HepG2 (cell line): ENCODE measurements around the gene ZNF628. TPM values are rescaled to one million over a fixed set of nuclear protein-coding genes. Genes with fewer than 3 reads are reported as not detected.

Experiments used
- ATAC-seq: fragments of 200-7000 bp; cut with Tn5 transposase; 3 replicates; pipeline ENCODE4 v1.9.1; 2020; ENCODE audit warnings: mild to moderate bottlenecking, moderate library complexity
- BruUV-seq: library from RNA; stranded (reverse); fragments of 400-500 nt; replicated peaks from 2 replicates; lab custom pipeline; 2021; lab: Mats Ljungman, UMichigan
- CTCF ChIA-PET: fragments of 300-600 bp; formaldehyde crosslinking; extraction: SDS; loops from one replicate; lab custom pipeline; 2021; ENCODE audit warnings: low total read pairs, inconsistent platforms, low intra/inter-chr PET ratio; lab: Yijun Ruan, JAX
- POLR2A ChIA-PET: fragments of 350-600 bp; sonication (Branson Sonifier 250); formaldehyde crosslinking; loops from one replicate; lab custom pipeline; 2020; ENCODE audit warnings: antibody characterized with exemption, inconsistent platforms; lab: Yijun Ruan, JAX
- DNase-seq: peaks from one replicate; pipeline ENCODE4 v3.0.0-alpha.2; 2015; ENCODE audit warnings: low spot score
- FAIRE-seq: peaks from 3 replicates; lab custom pipeline; 2011; peaks lifted over from hg19 to GRCh38; lab: Jason Lieb, UNC
- H2AFZ ChIP-seq: one replicate; pipeline ENCODE4 v1.6.1; 2011; ENCODE audit warnings: low read length, inconsistent platforms
- H3K27ac ChIP-seq: fragments of 300-600 bp; 3 replicates; pipeline ENCODE4 v1.8.0; 2011; ENCODE audit warnings: mixed run types, mild to moderate bottlenecking, mixed read lengths, low read length, inconsistent platforms; ENCODE audit not compliant: insufficient read depth; ENCODE audit errors: extremely low read length
- H3K27me3 ChIP-seq, 2 experiments: fragments of 200-600 bp in 1 of 2; 2 replicates in 1 of 2; 3 replicates in 1 of 2; pipeline versions ENCODE4 v1.6.0 to v1.8.0; 2011; ENCODE audit warnings: low read length in 2 of 2, mild to moderate bottlenecking in 2 of 2, moderate library complexity in 2 of 2, inconsistent platforms in 1 of 2; ENCODE audit not compliant: insufficient read depth in 2 of 2, control insufficient read depth in 1 of 2
- H3K36me3 ChIP-seq, 2 experiments: fragments of 200-600 bp in 1 of 2; replicated peaks in 1 of 2; 2 replicates in 1 of 2; 3 replicates in 1 of 2; pipeline versions ENCODE4 v1.5.1 to v1.8.0; 2011; ENCODE audit warnings: low read length in 2 of 2, inconsistent platforms in 1 of 2; ENCODE audit not compliant: insufficient read depth in 2 of 2, control insufficient read depth in 1 of 2
- H3K4me1 ChIP-seq: 2 replicates; pipeline ENCODE4 v1.5.1; 2012; ENCODE audit warnings: low read length, inconsistent platforms; ENCODE audit not compliant: insufficient read depth
- H3K4me2 ChIP-seq: 2 replicates; pipeline ENCODE4 v1.6.0; 2011; ENCODE audit warnings: low read depth, low read length, inconsistent platforms
- H3K4me3 ChIP-seq, 3 experiments: fragments of 200-600 bp in 1 of 3; sonication (generic), shearing (Covaris generic) in 1 of 3; replicated peaks in 1 of 3; 2 replicates each; pipeline ENCODE4 v1.5.1; 2011 to 2016; ENCODE audit warnings: low read length in 3 of 3, inconsistent platforms in 2 of 3, low read depth in 2 of 3, mild to moderate bottlenecking in 2 of 3, control low read depth in 1 of 3, mixed read lengths in 1 of 3; ENCODE audit not compliant: insufficient read depth in 1 of 3
- H3K79me2 ChIP-seq: one replicate; pipeline ENCODE4 v1.6.1; 2011; ENCODE audit warnings: low read length, inconsistent platforms; ENCODE audit not compliant: insufficient read depth
- H3K9ac ChIP-seq: 2 replicates; pipeline ENCODE4 v1.6.0; 2011; ENCODE audit warnings: mild to moderate bottlenecking, low read depth, low read length, inconsistent platforms; ENCODE audit not compliant: insufficient read depth
- H3K9me3 ChIP-seq: 2 replicates; pipeline ENCODE4 v1.5.1; 2012; ENCODE audit warnings: mild to moderate bottlenecking, low read length
- H4K20me1 ChIP-seq: 2 replicates; pipeline ENCODE4 v1.6.0; 2011; ENCODE audit warnings: inconsistent platforms, mild to moderate bottlenecking, low read length, moderate library complexity; ENCODE audit not compliant: insufficient read depth
- ARNTL ChIP-seq: sonication (generic); formaldehyde crosslinking; IDR thresholded peaks from 2 replicates; pipeline ENCODE4 v1.4.0; 2020; ENCODE audit warnings: mild to moderate bottlenecking, missing genetic modification reagents
- ATAD3A ChIP-seq: sonication (generic); formaldehyde crosslinking; IDR thresholded peaks from 2 replicates; pipeline ENCODE4 v1.4.0; 2020; ENCODE audit warnings: missing genetic modification reagents
- ERF ChIP-seq: IDR thresholded peaks from 2 replicates; pipeline ENCODE4 v1.6.1; 2018; ENCODE audit warnings: missing biosample characterization, missing genetic modification reagents
- FOXK2 ChIP-seq: fragments of 450-650 bp; IDR thresholded peaks from 2 replicates; pipeline ENCODE4 v1.6.1; 2016
- GATAD1 ChIP-seq: IDR thresholded peaks from 2 replicates; pipeline ENCODE4 v1.6.1; 2016; ENCODE audit warnings: missing genetic modification reagents, missing compliant biosample characterization
- MED13 ChIP-seq: sonication (generic); formaldehyde crosslinking; IDR thresholded peaks from 2 replicates; pipeline ENCODE4 v1.5.0; 2020; ENCODE audit warnings: missing genetic modification reagents
- NFRKB ChIP-seq: fragments of 450-650 bp; IDR thresholded peaks from 2 replicates; pipeline ENCODE4 v1.6.1; 2017
- THYN1 ChIP-seq: sonication (generic); formaldehyde crosslinking; IDR thresholded peaks from 2 replicates; pipeline ENCODE4 v1.8.1; 2023; ENCODE audit warnings: low read depth, mild to moderate bottlenecking, moderate library complexity, missing genetic modification reagents, borderline replicate concordance
- ZKSCAN1 ChIP-seq: fragments of 150-350 bp; IDR thresholded peaks from 2 replicates; pipeline ENCODE4 v1.6.1; 2014; ENCODE audit warnings: low read length
- ZKSCAN8 ChIP-seq: IDR thresholded peaks from 2 replicates; pipeline ENCODE4 v1.6.1; 2016; ENCODE audit warnings: borderline replicate concordance, missing genetic modification reagents, missing compliant biosample characterization
- ZNF160 ChIP-seq: sonication (generic); formaldehyde crosslinking; IDR thresholded peaks from 2 replicates; pipeline ENCODE4 v1.8.0; 2022; ENCODE audit warnings: mild to moderate bottlenecking, inconsistent platforms, missing genetic modification reagents
- ZNF235 ChIP-seq: sonication (generic); formaldehyde crosslinking; IDR thresholded peaks from 2 replicates; pipeline ENCODE4 v1.8.1; 2023; ENCODE audit warnings: mild to moderate bottlenecking, missing genetic modification reagents, borderline replicate concordance
- ZNF383 ChIP-seq: sonication (generic); formaldehyde crosslinking; IDR thresholded peaks from 2 replicates; pipeline ENCODE4 v1.4.0; 2020; ENCODE audit warnings: missing genetic modification reagents, mild to moderate bottlenecking, borderline replicate concordance
- ZNF574 ChIP-seq: sonication (generic); formaldehyde crosslinking; IDR thresholded peaks from 2 replicates; pipeline ENCODE4 v1.4.0; 2020; ENCODE audit warnings: missing genetic modification reagents
- WGBS: methylation state at CpG from one replicate; pipeline ENCODE4 v1.1.6; 2017; ENCODE audit warnings: low lambda C conversion rate; 5-methylcytosine and 5-hydroxymethylcytosine counted together
- in situ Hi-C: cut with HindIII; loops from 2 replicates; pipeline ENCODE4 v1.10.0; 2017; ENCODE audit warnings: low pct_unique_long_range_greater_than_20kb; ENCODE audit not compliant: extremely low pct_ligation_motif_present
- intact Hi-C: fragments of 100-400 bp; cut with micrococcal nuclease; formaldehyde crosslinking; loops from one replicate; pipeline ENCODE4 v1.10.0; 2022; ENCODE audit not compliant: unreplicated experiment
- polyA plus RNA-seq, 8 experiments: library from polyadenylated mRNA; depleted of rRNA in 3 of 8; stranded (reverse) in 7 of 8; unstranded in 1 of 8; fragments of >200 nt; fragmentation: Illumina TruSeq in 4 of 8; extraction: Trizol in 4 of 8; gene quantifications; 2 replicates each; pipeline versions ENCODE4 v1.2.1 to v1.2.3, GENCODE V29; 2011 to 2016; ENCODE audit warnings: low read depth in 4 of 8, missing spikeins in 1 of 8, mixed read lengths in 1 of 8; ENCODE audit not compliant: insufficient read depth in 1 of 8
- total RNA-seq, 5 experiments: library from RNA; depleted of rRNA; stranded (reverse); fragments of >200 nt; fragmentation: Illumina TruSeq; extraction: Trizol; gene quantifications; 2 replicates each; pipeline ENCODE4 v1.2.3, GENCODE V29; 2016; ENCODE audit warnings: low read depth in 1 of 5
- TF ChIP-seq, protein P1 (sequence below): sonication (generic); formaldehyde crosslinking; IDR thresholded peaks from 2 replicates; pipeline ENCODE4 v1.9.0; 2022; ENCODE audit warnings: missing genetic modification reagents, mild to moderate bottlenecking, borderline replicate concordance

ZNF628 gene
- total and polyA plus RNA-seq, 2 of the 13 experiments (the other 11 are each of a cell fraction or from before 2014, with no cell fraction given) = 0.54 to 1.2 TPM

GRCh38 chr19:55463583-55464031 is 12.8 kb upstream of the ZNF628 start:
- BruUV-seq = no TSS peak
- H3K4me3 ChIP-seq = no peak overlapping the region; a peak in 1 of 6 replicates
- peaks cover 17% of the 10 kb centered on the region for H3K79me2 ChIP-seq
- TF ChIP-seq ERF (CRISPR knock-in tag) (no peak), ZNF235 (no peak), FOXK2 (no peak), ATAD3A (CRISPR knock-in tag) (no peak), ZNF383 (CRISPR knock-in tag) (no peak)
- TF ChIP-seq, protein P1, sequence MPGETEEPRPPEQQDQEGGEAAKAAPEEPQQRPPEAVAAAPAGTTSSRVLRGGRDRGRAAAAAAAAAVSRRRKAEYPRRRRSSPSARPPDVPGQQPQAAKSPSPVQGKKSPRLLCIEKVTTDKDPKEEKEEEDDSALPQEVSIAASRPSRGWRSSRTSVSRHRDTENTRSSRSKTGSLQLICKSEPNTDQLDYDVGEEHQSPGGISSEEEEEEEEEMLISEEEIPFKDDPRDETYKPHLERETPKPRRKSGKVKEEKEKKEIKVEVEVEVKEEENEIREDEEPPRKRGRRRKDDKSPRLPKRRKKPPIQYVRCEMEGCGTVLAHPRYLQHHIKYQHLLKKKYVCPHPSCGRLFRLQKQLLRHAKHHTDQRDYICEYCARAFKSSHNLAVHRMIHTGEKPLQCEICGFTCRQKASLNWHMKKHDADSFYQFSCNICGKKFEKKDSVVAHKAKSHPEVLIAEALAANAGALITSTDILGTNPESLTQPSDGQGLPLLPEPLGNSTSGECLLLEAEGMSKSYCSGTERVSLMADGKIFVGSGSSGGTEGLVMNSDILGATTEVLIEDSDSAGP (CRISPR knock-in tag) = no peak
- TF ChIP-seq, all 625 proteins: peak for 0
- Histone ChIP-seq H4K20me1 (no peaks in the 10 kb centered on the region), H3K27ac (no peak overlapping the region), H2AFZ (no peak overlapping the region), H3K9me3 (no peaks in the 10 kb centered on the region), H3K9ac (no peak overlapping the region), H3K4me2 (peak overlapping the region; percentile 39; the same call in 1 of the 2 replicates), H3K4me1 (peaks cover 75% of the 10 kb centered on the region), H3K27me3 (no peaks in the 10 kb centered on the region; a peak in 1 of 5 replicates), H3K36me3 (no peaks in the 10 kb centered on the region)
- no peak for FAIRE-seq
- 60% methylated on average over 2 of the region's 15 CpGs for WGBS
- intact Hi-C loops = no loop called here
- POLR2A ChIA-PET = no interaction called here
- DNase-seq = no peak
- ATAC-seq = no peak
- in situ Hi-C loops = no loop called here
- CTCF ChIA-PET = no interaction called here

DNA sequence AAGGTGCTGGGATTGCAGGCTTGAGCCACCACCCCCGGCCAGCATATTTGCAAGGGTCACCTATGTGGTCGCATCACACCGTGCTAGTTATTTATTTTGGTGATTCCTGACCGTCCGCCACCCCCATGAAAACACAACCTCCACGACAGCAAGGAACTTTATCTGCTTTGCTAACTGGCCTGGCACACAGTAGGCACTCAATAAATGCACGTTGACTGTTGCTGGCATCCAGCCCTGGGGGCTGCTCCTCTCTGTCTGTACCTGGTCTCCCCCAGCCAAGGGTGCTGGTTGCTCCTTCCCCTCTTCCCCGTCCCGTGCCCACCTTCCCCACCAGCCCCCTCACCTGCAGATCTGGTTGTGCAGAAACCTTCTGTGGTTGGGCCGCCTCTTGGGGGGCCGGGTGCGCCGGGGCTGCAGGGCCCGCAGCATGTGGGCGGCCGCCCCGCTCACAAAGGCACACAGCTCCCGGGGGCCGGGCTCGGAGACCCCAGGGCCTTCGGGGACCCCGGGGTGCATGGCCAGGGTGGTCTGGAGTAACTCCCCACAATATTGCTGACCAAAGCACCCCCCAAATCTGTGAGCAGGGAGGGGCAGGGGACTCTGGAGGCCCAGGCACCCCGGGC is 12.3 kb upstream of the ZNF628 start:
- Histone ChIP-seq H3K4me2 (0 out of 2 replicates have a peak overlapping the region, but pooled peaks have one; percentile 39), H3K9ac (no peak overlapping the region), H3K9me3 (no peaks in the 10 kb centered on the region), H3K36me3 (no peaks in the 10 kb centered on the region), H3K4me3 (no peak overlapping the region), H4K20me1 (no peaks in the 10 kb centered on the region), H3K4me1 (peaks cover 69% of the 10 kb centered on the region), H3K27ac (no peak overlapping the region), H3K79me2 (peaks cover 11% of the 10 kb centered on the region), H3K27me3 (no peaks in the 10 kb centered on the region; a peak in 1 of 5 replicates), H2AFZ (no peak overlapping the region)
- WGBS = 50% methylated on average over 2 of the region's 23 CpGs
- no peak for DNase-seq
- no peak for FAIRE-seq
- ChIA-PET POLR2A (no interaction called here), CTCF (no interaction called here)
- in situ Hi-C loops = no loop called here
- ATAC-seq = no peak
- intact Hi-C loops = no loop called here
- no TSS peak for BruUV-seq
- peak; percentile 52; the same call in 1 of the 2 replicates for TF ChIP-seq ZKSCAN1
- no peak for TF ChIP-seq ZNF160 (CRISPR knock-in tag)
- no peak for TF ChIP-seq ARNTL (CRISPR knock-in tag)
- TF ChIP-seq NFRKB = no peak
- peak; percentile 87; the same call in 1 of the 2 replicates for TF ChIP-seq ZKSCAN8 (CRISPR knock-in tag)
- TF ChIP-seq THYN1 (CRISPR knock-in tag) = no peak
- no peak for TF ChIP-seq GATAD1 (CRISPR knock-in tag)
- TF ChIP-seq ZNF574 (CRISPR knock-in tag) = no peak
- TF ChIP-seq MED13 = no peak
